Hepatocyte (in vitro differentiated cells): ENCODE results near the gene AMFR. TPM values are rescaled to one million over a fixed set of nuclear protein-coding genes. Genes with fewer than 3 reads are reported as not detected.

ENCODE experiments used
- DNase-seq: peaks from one replicate; pipeline ENCODE4 v3.0.0-alpha.2; 2016; ENCODE audit warnings: low spot score
- H2AFZ ChIP-seq: fragments of 200-600 bp; sonication (generic); 2 replicates; pipeline ENCODE4 v1.6.0; 2016; ENCODE audit warnings: antibody characterized with exemption, mild to moderate bottlenecking
- H3K27ac ChIP-seq: fragments of 200-600 bp; sonication (generic); 2 replicates; pipeline ENCODE4 v1.5.1; 2016; ENCODE audit warnings: mild to moderate bottlenecking
- H3K27me3 ChIP-seq: fragments of 200-600 bp; sonication (generic); 2 replicates; pipeline ENCODE4 v1.6.1; 2016
- H3K36me3 ChIP-seq: fragments of 200-600 bp; sonication (generic); replicated peaks from 2 replicates; pipeline ENCODE4 v1.5.1; 2016; ENCODE audit warnings: low read depth; ENCODE audit not compliant: insufficient read depth
- H3K4me1 ChIP-seq: fragments of 200-600 bp; sonication (generic); 2 replicates; pipeline ENCODE4 v1.5.1; 2016; ENCODE audit warnings: mild to moderate bottlenecking, moderate library complexity; ENCODE audit not compliant: insufficient read depth
- H3K4me2 ChIP-seq: fragments of 200-600 bp; sonication (generic); 2 replicates; pipeline ENCODE4 v1.6.0; 2016
- H3K4me3 ChIP-seq: fragments of 200-600 bp; sonication (generic); 2 replicates; pipeline ENCODE4 v1.5.1; 2016; ENCODE audit warnings: mild to moderate bottlenecking
- H3K79me2 ChIP-seq: fragments of 200-600 bp; sonication (generic); 2 replicates; pipeline ENCODE4 v1.6.0; 2017; ENCODE audit warnings: mild to moderate bottlenecking
- H3K9me2 ChIP-seq: fragments of 200-600 bp; sonication (generic); replicated peaks from 2 replicates; pipeline ENCODE4 v1.6.0; 2017; ENCODE audit warnings: mild to moderate bottlenecking; ENCODE audit not compliant: insufficient read depth
- H3K9me3 ChIP-seq: fragments of 200-600 bp; sonication (generic); 2 replicates; pipeline ENCODE4 v1.5.1; 2016; ENCODE audit warnings: low read depth, mild to moderate bottlenecking
- H4K20me1 ChIP-seq: fragments of 200-600 bp; sonication (generic); 2 replicates; pipeline ENCODE4 v1.6.0; 2016; ENCODE audit warnings: mild to moderate bottlenecking; ENCODE audit not compliant: insufficient read depth, poor library complexity, severe bottlenecking
- EZH2 ChIP-seq: fragments of 200-600 bp; sonication (generic); IDR thresholded peaks from 2 replicates; pipeline ENCODE4 v1.6.1; 2016; ENCODE audit warnings: antibody characterized with exemption, mild to moderate bottlenecking, borderline replicate concordance
- EZH2phosphoT487 ChIP-seq: fragments of 200-600 bp; sonication (generic); IDR thresholded peaks from one replicate; pipeline ENCODE4 v1.6.1; 2018; ENCODE audit warnings: antibody characterized with exemption, mild to moderate bottlenecking, low read depth, moderate library complexity; ENCODE audit not compliant: unreplicated experiment, severe bottlenecking
- WGBS: methylation state at CpG from one replicate; pipeline ENCODE4 v1.1.6; 2016; ENCODE audit warnings: low lambda C conversion rate; ENCODE audit errors: missing lambda C conversion rate; 5-methylcytosine and 5-hydroxymethylcytosine counted together
- polyA plus RNA-seq: library from polyadenylated mRNA; unstranded; fragments of >200 nt; fragmentation: Nextera tagmentation; extraction: Ambion mirVana; gene quantifications from 2 replicates; pipeline ENCODE4 v1.2.1, GENCODE V29; 2016
- total RNA-seq: library from RNA; depleted of rRNA; stranded (reverse); fragments of >200 nt; gene quantifications from 2 replicates; pipeline ENCODE4 v1.2.3, GENCODE V29; 2014
- TF ChIP-seq, protein P1 (sequence below): fragments of 200-600 bp; sonication (generic); IDR thresholded peaks from 2 replicates; pipeline ENCODE4 v1.5.1; 2016; ENCODE audit warnings: antibody characterized with exemption, mild to moderate bottlenecking; ENCODE audit not compliant: poor library complexity

AMFR gene
- total and polyA plus RNA-seq, 2 experiments from 2014 or later = 67.2 to 135 TPM

DNA sequence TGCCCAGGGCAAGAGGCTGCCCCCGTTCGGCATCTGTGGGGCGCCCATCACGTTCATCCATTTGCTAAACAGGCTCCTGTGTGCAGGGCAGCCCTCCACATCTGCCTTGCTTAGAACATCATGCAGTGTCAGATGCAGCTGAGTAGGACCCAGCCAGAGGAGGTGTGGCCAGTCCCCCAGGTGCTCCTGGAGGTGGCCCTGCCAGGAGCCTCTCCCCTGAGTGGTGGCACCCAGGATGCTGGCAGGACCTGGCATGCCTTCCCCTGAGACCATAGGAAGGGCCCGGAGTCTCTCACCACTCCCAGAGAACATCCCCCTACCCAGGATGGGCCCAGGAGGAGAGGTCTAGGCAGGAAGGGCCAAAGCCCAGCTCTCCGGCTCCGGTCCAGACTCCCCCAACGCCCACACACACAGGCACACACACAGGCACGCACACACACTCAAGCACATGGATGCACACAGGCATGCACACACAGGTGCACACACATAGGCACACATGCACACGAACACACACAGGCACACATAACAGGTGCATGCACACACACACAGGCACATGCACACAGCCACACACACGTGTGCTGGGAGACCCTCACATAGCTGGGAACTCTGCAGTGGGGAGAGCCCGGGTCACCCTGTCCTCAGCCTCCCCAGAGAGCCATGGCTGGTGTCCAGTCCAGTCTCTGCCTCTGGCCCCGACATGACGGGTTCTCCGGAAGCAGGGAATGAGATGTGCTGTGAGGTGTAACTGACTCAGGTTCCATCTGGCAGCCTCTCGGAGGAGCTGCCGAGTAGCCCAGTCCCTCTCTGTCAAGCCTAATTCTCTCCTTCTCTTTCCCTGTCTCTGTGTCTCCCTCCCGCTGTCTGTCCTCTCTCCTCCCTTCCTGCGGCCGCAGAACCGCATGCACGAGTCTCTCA lies 74.6 kb downstream of the AMFR start:
- no peaks in the 10 kb centered on the region for H3K9me3 ChIP-seq
- no peak overlapping the region for H3K4me2 ChIP-seq
- no peak overlapping the region for H3K27ac ChIP-seq
- no peak overlapping the region for H2AFZ ChIP-seq
- no peaks in the 10 kb centered on the region for H3K79me2 ChIP-seq
- WGBS = 90% methylated on average over 22 of the region's 22 CpGs
- no peaks in the 10 kb centered on the region for H3K27me3 ChIP-seq
- H4K20me1 ChIP-seq = no peaks in the 10 kb centered on the region
- peaks cover 2% of the 10 kb centered on the region for H3K4me1 ChIP-seq
- no peaks in the 10 kb centered on the region for H3K9me2 ChIP-seq
- no peak for DNase-seq
- TF ChIP-seq EZH2 (no peak), EZH2phosphoT487 (no peak)
- TF ChIP-seq, protein P1, sequence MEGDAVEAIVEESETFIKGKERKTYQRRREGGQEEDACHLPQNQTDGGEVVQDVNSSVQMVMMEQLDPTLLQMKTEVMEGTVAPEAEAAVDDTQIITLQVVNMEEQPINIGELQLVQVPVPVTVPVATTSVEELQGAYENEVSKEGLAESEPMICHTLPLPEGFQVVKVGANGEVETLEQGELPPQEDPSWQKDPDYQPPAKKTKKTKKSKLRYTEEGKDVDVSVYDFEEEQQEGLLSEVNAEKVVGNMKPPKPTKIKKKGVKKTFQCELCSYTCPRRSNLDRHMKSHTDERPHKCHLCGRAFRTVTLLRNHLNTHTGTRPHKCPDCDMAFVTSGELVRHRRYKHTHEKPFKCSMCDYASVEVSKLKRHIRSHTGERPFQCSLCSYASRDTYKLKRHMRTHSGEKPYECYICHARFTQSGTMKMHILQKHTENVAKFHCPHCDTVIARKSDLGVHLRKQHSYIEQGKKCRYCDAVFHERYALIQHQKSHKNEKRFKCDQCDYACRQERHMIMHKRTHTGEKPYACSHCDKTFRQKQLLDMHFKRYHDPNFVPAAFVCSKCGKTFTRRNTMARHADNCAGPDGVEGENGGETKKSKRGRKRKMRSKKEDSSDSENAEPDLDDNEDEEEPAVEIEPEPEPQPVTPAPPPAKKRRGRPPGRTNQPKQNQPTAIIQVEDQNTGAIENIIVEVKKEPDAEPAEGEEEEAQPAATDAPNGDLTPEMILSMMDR = no peak
- H3K4me3 ChIP-seq = no peak overlapping the region
- H3K36me3 ChIP-seq = no peaks in the 10 kb centered on the region

GRCh38 chr16:56349711-56350161 lies 75.6 kb downstream of the AMFR start:
- Histone ChIP-seq H2AFZ (no peak overlapping the region), H4K20me1 (no peaks in the 10 kb centered on the region), H3K9me3 (no peaks in the 10 kb centered on the region), H3K9me2 (no peaks in the 10 kb centered on the region), H3K27me3 (no peaks in the 10 kb centered on the region), H3K4me3 (no peak overlapping the region), H3K27ac (no peak overlapping the region), H3K36me3 (no peaks in the 10 kb centered on the region), H3K79me2 (no peaks in the 10 kb centered on the region), H3K4me2 (no peak overlapping the region), H3K4me1 (no peaks in the 10 kb centered on the region)
- 94% methylated on average over 16 of the region's 16 CpGs for WGBS
- no peak for DNase-seq
- TF ChIP-seq, protein P1 = no peak
- TF ChIP-seq EZH2phosphoT487 (no peak), EZH2 (no peak)

DNA sequence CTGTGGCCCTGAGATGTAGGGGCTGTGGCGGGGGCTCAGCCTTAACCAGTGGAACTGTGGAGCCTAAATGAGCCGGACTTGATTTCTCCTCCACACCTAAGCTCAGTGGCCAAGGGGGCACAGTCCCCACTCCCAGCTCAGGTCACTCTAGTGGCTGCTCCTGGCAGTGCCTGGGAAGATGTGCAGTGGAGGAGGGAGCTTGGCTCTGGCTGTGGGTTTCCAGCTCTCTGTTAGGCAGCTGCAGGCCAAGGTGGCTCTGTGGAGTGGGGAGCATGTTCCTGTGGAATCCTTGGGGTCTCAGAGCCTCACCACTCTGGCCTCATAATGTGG lies 76.3 kb downstream of the AMFR start:
- H3K9me3 ChIP-seq = no peaks in the 10 kb centered on the region
- no peaks in the 10 kb centered on the region for H4K20me1 ChIP-seq
- H3K27ac ChIP-seq = no peak overlapping the region
- H3K9me2 ChIP-seq = no peaks in the 10 kb centered on the region
- TF ChIP-seq EZH2 = no peak
- TF ChIP-seq, protein P1 = no peak
- WGBS = 83% methylated on average over 2 of the region's 2 CpGs
- H3K27me3 ChIP-seq = no peaks in the 10 kb centered on the region
- H3K4me3 ChIP-seq = no peak overlapping the region
- no peaks in the 10 kb centered on the region for H3K4me1 ChIP-seq
- H3K79me2 ChIP-seq = no peaks in the 10 kb centered on the region
- no peak for DNase-seq
- no peak overlapping the region for H2AFZ ChIP-seq
- H3K36me3 ChIP-seq = no peaks in the 10 kb centered on the region
- H3K4me2 ChIP-seq = no peak overlapping the region
